Measurements from ENCODE around the gene SORCS2.

The SORCS2 gene

GRCh38 chr4:7786517-7786916 is 594.2 kb downstream of the SORCS2 start:
- no peak for DNase-seq (ENCODE audit: low read depth)
- no peak overlapping the region for H3K4me3 ChIP-seq (ENCODE audit: low read depth, low read length)
- TF ChIP-seq, protein P1, sequence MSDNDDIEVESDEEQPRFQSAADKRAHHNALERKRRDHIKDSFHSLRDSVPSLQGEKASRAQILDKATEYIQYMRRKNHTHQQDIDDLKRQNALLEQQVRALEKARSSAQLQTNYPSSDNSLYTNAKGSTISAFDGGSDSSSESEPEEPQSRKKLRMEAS (IDR thresholded peaks at IDR 0.05; ENCODE audit: low read depth, low read length): no peak
- no peak for TF ChIP-seq MYC (IDR thresholded peaks at IDR 0.05; ENCODE audit: low read depth, low read length)
- TF ChIP-seq POLR2A (IDR thresholded peaks at IDR 0.05; ENCODE audit: extremely low read depth, insufficient read length): no peak
- TF ChIP-seq CTCF (IDR thresholded peaks at IDR 0.05; ENCODE audit: low read depth, low read length): no peak

DNA sequence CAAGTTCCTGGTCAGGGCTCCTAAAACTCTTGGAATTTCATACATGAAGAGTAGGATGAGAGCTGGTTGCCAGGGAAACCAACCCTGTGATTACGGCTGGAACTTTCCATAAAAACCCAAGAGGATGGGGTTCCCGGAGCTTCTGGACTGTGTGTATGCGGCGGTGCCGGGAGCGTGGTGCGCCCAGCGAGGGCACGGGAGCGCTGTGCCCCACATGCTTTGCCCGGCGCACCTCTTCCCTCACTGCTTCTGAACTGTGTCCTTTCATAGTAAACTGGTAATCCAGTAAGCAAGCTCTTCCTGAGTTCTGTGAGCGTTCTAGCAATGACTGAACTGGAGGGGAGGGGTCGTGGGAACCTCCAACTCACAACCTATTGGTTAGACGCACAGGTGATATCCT is 594.7 kb downstream of the SORCS2 start:
- TF ChIP-seq, protein P1 (IDR thresholded peaks at IDR 0.05; ENCODE audit: low read depth, low read length): no peak
- TF ChIP-seq MYC (IDR thresholded peaks at IDR 0.05; ENCODE audit: low read depth, low read length): no peak
- no peak for TF ChIP-seq CTCF (IDR thresholded peaks at IDR 0.05; ENCODE audit: low read depth, low read length)
- TF ChIP-seq POLR2A (IDR thresholded peaks at IDR 0.05; ENCODE audit: extremely low read depth, insufficient read length): no peak
- no peak overlapping the region for H3K4me3 ChIP-seq (ENCODE audit: low read depth, low read length)
- no peak for DNase-seq (ENCODE audit: low read depth)

GRCh38 chr4:7787681-7788141 is 595.4 kb downstream of the SORCS2 start:
- DNase-seq (ENCODE audit: low read depth): no peak
- TF ChIP-seq POLR2A (IDR thresholded peaks at IDR 0.05; ENCODE audit: extremely low read depth, insufficient read length): no peak
- TF ChIP-seq, protein P1 (IDR thresholded peaks at IDR 0.05; ENCODE audit: low read depth, low read length): no peak
- no peak for TF ChIP-seq MYC (IDR thresholded peaks at IDR 0.05; ENCODE audit: low read depth, low read length)
- no peak overlapping the region for H3K4me3 ChIP-seq (ENCODE audit: low read depth, low read length)

- TF ChIP-seq MYC (IDR thresholded peaks at IDR 0.05; ENCODE audit: low read depth, low read length) (no peak), POLR2A (IDR thresholded peaks at IDR 0.05; ENCODE audit: extremely low read depth, insufficient read length) (no peak), CTCF (IDR thresholded peaks at IDR 0.05; ENCODE audit: low read depth, low read length) (no peak)
- TF ChIP-seq, protein P1 (IDR thresholded peaks at IDR 0.05; ENCODE audit: low read depth, low read length): no peak
- no peak for DNase-seq (ENCODE audit: low read depth)
- no peak overlapping the region for H3K4me3 ChIP-seq (ENCODE audit: low read depth, low read length)
Measured at GRCh38 chr4:7788193-7788592, 595.9 kb downstream of the SORCS2 start.

- H3K4me3 ChIP-seq (ENCODE audit: low read depth, low read length): no peak overlapping the region
- TF ChIP-seq MYC (IDR thresholded peaks at IDR 0.05; ENCODE audit: low read depth, low read length) (no peak), CTCF (IDR thresholded peaks at IDR 0.05; ENCODE audit: low read depth, low read length) (no peak), POLR2A (IDR thresholded peaks at IDR 0.05; ENCODE audit: extremely low read depth, insufficient read length) (no peak)
- TF ChIP-seq, protein P1 (IDR thresholded peaks at IDR 0.05; ENCODE audit: low read depth, low read length): no peak
- DNase-seq (ENCODE audit: low read depth): peak; percentile 25
Measured at GRCh38 chr4:7788694-7789425, 596.5 kb downstream of the SORCS2 start.

- no peak overlapping the region for H3K4me3 ChIP-seq (ENCODE audit: low read depth, low read length)
- TF ChIP-seq MYC (IDR thresholded peaks at IDR 0.05; ENCODE audit: low read depth, low read length): no peak
- no peak for TF ChIP-seq POLR2A (IDR thresholded peaks at IDR 0.05; ENCODE audit: extremely low read depth, insufficient read length)
- TF ChIP-seq CTCF (IDR thresholded peaks at IDR 0.05; ENCODE audit: low read depth, low read length): no peak
- TF ChIP-seq, protein P1 (IDR thresholded peaks at IDR 0.05; ENCODE audit: low read depth, low read length): no peak
- DNase-seq (ENCODE audit: low read depth): no peak
Measured at GRCh38 chr4:7790023-7790422, 597.7 kb downstream of the SORCS2 start.
